ENCODE measurements around the gene SPRTN.
A peak's percentile ranks its signal among the peaks of the same experiment; 100 is the strongest.

The SPRTN gene

DNA sequence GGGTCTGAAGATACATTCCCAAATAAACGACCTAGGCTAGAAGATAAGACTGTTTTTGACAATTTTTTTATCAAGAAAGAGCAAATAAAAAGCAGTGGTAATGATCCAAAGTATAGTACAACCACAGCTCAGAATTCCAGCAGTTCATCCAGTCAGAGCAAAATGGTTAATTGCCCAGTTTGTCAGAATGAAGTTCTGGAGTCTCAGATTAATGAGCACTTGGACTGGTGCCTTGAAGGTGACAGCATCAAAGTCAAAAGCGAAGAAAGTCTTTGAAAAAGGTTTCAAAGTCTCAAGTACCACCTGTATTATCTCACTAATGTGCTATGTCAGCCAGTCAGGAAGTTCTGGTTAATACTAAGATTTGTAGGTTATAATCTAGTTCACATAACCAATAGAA is 15.0 kb downstream of the SPRTN start:
- peaks cover 3% of the 10 kb centered on the region for H3K4me1 ChIP-seq
- DNase-seq, result no peak
- H3K4me3 ChIP-seq (ENCODE audit: low read depth, low read length), result no peak overlapping the region
- no peaks in the 10 kb centered on the region for H3K27me3 ChIP-seq
- TF ChIP-seq, protein P1, sequence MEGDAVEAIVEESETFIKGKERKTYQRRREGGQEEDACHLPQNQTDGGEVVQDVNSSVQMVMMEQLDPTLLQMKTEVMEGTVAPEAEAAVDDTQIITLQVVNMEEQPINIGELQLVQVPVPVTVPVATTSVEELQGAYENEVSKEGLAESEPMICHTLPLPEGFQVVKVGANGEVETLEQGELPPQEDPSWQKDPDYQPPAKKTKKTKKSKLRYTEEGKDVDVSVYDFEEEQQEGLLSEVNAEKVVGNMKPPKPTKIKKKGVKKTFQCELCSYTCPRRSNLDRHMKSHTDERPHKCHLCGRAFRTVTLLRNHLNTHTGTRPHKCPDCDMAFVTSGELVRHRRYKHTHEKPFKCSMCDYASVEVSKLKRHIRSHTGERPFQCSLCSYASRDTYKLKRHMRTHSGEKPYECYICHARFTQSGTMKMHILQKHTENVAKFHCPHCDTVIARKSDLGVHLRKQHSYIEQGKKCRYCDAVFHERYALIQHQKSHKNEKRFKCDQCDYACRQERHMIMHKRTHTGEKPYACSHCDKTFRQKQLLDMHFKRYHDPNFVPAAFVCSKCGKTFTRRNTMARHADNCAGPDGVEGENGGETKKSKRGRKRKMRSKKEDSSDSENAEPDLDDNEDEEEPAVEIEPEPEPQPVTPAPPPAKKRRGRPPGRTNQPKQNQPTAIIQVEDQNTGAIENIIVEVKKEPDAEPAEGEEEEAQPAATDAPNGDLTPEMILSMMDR (IDR thresholded peaks at IDR 0.05; ENCODE audit: low read depth, low read length), result no peak
- no peaks in the 10 kb centered on the region for H3K9me3 ChIP-seq
- H3K36me3 ChIP-seq, result peaks cover 29% of the 10 kb centered on the region

DNA sequence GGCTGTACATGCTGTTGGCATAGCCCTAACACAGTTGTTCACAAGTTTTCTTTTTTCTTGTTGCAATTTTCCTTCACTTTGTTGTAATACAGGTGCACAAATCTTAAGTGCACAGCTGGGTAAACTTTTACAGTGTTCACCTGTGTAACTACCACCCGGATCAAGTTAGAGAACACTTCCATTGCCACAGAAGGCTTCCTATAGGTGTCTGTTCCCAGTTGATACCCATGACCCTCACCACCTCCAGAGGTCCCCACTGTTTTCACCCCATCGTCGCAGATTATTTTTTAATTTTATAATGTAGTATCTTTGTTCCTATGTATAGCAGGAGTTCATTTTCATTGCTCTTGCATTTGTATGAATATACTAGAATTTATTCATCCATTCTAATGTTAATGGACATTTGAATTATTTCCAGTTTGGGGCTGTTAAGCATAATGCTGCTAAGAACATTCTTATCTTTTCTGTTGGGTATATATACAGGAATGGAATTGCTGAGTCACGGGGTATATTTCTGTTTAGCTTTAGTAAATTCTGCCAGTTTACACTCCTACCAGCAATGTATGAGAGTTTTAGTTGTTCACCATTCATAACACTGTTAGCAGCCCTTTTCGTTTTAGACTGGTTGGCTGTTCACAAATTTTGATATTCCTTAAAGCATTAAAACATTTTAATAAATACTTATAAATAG is 16.4 kb downstream of the SPRTN start:
- no peak for DNase-seq
- Histone ChIP-seq H3K9me3 (no peaks in the 10 kb centered on the region), H3K36me3 (peaks cover 15% of the 10 kb centered on the region), H3K4me3 (ENCODE audit: low read depth, low read length) (no peak overlapping the region), H3K4me1 (peaks cover 4% of the 10 kb centered on the region), H3K27me3 (no peaks in the 10 kb centered on the region)
- TF ChIP-seq, protein P1 (IDR thresholded peaks at IDR 0.05; ENCODE audit: low read depth, low read length), result no peak

DNA sequence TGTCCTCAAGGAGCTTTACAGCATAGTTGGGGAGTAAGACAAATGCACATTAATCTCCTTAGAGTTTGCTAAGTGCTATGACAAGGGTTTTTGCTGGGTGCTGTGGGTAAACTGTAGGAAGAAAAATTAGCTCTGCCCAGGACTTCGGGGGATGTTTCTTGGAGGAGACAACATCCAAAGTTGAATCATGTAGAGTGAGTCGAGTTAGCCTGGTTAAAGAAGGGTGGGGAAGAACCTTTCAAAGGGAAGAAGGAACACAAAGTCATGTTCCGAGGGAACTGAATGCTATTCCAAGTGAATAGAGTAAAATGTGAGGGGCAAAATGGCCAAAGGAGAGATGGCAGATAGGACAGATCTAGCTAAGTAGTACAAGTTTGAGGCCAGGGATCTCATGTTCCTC is 17.1 kb downstream of the SPRTN start:
- TF ChIP-seq, protein P1 (IDR thresholded peaks at IDR 0.05; ENCODE audit: low read depth, low read length), result no peak
- DNase-seq, result no peak
- no peak overlapping the region for H3K4me3 ChIP-seq (ENCODE audit: low read depth, low read length)
- no peaks in the 10 kb centered on the region for H3K27me3 ChIP-seq
- peaks cover 4% of the 10 kb centered on the region for H3K4me1 ChIP-seq
- H3K36me3 ChIP-seq, result peaks cover 14% of the 10 kb centered on the region
- no peaks in the 10 kb centered on the region for H3K9me3 ChIP-seq

DNA sequence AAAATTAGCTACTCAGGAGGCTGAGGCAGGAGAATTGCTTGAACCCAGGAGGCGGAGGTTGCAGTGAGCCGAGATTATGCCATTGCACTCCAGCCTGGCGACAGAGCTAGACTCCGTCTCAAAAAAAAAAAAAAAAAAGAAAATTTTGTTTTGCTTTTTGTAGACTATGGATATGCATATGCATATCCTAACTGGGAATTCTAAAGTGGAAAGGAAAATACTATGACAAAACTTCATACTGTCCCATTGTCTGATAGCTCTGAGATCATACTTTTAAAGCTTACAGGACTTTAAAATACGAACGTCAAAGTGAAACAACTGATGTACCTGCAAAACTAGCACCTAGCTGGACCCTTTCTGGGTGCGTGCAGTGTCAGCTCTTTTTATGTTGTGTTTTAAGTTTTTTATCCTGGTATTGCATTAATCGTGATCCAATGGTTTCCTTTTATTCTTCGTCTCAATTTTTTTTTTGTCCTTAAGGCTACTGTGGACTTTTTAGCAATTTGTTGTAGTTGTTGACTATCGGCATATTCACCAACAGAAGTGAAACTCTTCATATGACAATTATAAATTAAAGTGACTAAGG is 19.2 kb downstream of the SPRTN start:
- Histone ChIP-seq H3K9me3 (no peaks in the 10 kb centered on the region), H3K4me3 (ENCODE audit: low read depth, low read length) (no peak overlapping the region), H3K4me1 (peaks cover 4% of the 10 kb centered on the region), H3K27me3 (no peaks in the 10 kb centered on the region), H3K36me3 (peaks cover 7% of the 10 kb centered on the region)
- TF ChIP-seq, protein P1 (IDR thresholded peaks at IDR 0.05; ENCODE audit: low read depth, low read length), result no peak
- no peak for DNase-seq

DNA sequence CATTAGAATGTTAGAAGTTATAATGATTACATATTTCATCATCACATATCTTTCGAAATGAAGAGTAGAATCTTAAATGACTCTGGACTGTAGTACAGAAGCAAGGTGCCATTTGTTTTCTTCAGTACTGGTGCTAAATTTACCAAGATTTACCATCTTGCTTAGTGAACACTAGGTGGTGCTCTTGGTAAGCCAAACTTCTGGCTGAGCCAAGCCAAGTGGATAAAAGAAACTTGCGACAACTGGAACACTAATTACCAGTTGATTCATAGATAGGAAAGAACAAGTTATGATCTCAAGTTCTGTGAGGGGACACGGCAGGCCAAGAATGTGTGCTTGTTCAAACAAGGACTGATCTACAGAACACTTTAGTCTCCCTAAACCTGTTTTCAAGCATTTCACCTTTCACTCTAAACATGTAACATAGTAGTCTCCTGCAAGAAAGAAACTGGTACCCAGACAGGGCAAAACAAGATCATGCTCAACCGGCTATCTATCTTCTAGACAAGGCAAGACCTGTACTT is 19.8 kb downstream of the SPRTN start:
- peaks cover 4% of the 10 kb centered on the region for H3K4me1 ChIP-seq
- TF ChIP-seq, protein P1 (IDR thresholded peaks at IDR 0.05; ENCODE audit: low read depth, low read length), result peak; percentile 87
- no peaks in the 10 kb centered on the region for H3K9me3 ChIP-seq
- H3K4me3 ChIP-seq (ENCODE audit: low read depth, low read length), result no peak overlapping the region
- peak; percentile 26 for DNase-seq
- no peaks in the 10 kb centered on the region for H3K27me3 ChIP-seq
- H3K36me3 ChIP-seq, result peaks cover 5% of the 10 kb centered on the region

DNA sequence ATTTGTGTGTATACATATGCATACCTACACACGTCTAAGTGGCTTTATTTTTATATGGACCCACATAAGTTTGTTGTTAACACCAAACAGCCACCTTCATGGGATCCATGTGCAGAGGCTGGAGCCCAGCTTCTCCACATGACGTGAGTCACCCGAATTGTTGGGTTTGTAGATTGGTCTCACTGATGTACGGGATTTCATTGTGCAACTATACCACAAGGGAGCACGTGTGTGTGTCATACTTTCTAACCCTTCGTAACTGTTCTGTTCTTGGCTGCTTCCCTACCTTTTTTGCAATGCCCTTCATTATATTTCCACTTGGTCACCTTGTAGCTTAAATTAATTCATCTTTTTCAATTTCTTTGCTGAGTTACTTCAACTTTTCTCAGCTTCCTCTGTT is 21.0 kb downstream of the SPRTN start:
- Histone ChIP-seq H3K9me3 (no peaks in the 10 kb centered on the region), H3K4me1 (peaks cover 13% of the 10 kb centered on the region), H3K27me3 (no peaks in the 10 kb centered on the region), H3K36me3 (no peaks in the 10 kb centered on the region), H3K4me3 (ENCODE audit: low read depth, low read length) (no peak overlapping the region)
- no peak for DNase-seq
- TF ChIP-seq, protein P1 (IDR thresholded peaks at IDR 0.05; ENCODE audit: low read depth, low read length), result no peak
